CD4-positive, alpha-beta T cell treated with Interferon alpha-2 for 1 hour (primary cell): Measurements from ENCODE around the gene RALBP1.
"Not testable (repeated sequence)": the region's sequence is repeated elsewhere in the genome, so short reads cannot be mapped to it uniquely, and the experiment has no call there.

ENCODE experiments used
- DNase-seq, 2 donors: peaks; one replicate each; pipeline ENCODE4 v3.0.0-alpha.2; 2020 to 2022

The RALBP1 gene

DNA sequence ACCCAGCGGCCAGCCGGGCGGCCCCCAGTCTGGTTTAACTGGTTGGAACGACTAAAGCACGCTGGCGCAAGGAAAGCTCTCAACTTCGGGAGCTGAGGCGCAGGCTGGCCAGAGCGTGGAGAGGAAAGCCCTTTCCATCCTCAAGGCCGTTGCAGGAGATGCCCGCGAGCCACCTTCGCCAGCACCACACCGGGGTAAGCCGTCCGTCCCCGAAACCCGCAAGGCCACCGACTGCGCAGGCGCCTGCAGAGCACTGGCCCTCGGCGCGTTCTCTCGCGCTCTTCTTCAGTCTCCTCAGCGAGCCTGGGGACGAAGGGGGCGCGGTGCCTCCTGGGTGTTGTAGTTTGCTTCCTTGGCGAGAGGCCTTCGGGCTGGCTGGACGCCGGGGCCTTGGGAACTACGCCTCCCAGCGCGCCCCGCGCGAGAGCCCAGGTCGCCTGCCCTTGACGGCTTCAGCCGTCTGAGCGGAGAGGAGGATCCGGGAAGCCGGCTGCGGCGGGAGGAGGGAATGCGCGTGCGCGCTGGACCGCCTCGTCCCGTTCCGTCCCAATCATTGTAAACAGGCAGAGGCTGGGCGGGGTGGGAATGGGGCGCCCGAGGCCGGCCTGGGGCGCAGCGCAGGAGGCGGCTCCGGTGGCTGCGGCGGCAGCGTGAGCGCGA, at the start of gene RALBP1:
RALBP1 (plus strand) TSS at position 531 of the 660 bp plus-strand sequence. CDS start 37,533 bp downstream, outside the sequence.
- DNase-seq = peak; percentile 98 to 99

DNA sequence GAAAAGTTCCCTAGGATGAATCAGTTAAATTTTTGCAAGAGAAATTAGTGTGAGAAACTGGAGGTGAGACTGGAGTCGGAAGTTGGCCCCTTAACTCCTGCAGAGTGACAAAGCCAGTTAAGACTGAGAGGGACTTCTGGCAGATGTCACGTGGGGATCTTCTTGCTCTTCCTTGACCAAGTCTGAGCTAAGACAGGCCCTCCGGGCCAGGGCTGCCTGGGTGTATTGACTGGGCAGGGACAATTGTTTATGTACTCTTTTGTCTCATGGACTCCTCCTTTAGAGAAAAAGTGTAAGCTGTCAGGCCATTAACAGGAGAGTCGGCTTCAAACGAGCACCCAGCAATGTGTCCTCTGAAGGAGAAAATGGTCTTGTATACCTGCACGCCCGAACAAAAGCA, 48.6 kb upstream of the RALBP1 start:
- no peak for DNase-seq

DNA sequence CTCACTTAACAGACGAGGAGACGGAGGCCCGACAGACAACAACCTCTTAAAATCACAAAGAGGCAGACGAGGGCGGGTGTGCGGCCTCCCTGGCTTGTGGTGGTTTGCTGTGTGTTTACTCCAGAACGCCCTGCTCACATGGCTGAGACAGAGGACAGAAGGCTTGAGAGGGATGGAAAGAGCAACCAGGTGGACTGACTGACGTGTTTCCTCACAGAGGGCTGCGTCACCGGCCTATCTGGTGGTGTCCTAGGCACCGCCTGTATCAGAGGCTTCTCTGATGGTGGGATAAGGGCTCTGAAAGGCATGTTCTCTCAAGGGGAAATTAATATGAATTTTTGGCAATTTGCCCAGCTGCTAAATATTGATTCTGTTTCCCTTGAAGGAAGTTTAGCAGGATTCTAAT, 47.0 kb upstream of the RALBP1 start:
- DNase-seq = no peak

- DNase-seq = no peak
These were observed 46.3 kb upstream of the RALBP1 start for GRCh38 chr18:9428862-9429661.

GRCh38 chr18:9429662-9429993, 45.7 kb upstream of the RALBP1 start:
- DNase-seq = no peak

DNA sequence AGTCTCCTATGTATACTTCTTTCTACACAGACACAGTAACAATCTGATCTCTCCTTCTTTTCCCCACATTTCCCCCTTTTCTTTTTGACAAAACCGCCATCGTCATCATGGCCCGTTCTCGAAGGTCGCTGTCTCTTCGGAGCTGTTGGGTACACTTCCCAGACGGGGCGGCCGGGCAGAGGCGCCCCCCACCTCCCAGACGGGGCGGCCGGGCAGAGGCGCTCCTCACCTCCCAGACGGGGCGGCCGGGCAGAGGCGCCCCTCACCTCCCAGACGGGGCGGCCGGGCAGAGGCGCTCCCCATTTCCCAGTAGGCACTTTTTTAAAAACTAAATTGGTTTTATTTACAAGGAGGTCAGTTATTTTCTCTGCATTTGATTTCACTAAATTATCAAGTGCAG, 45.0 kb upstream of the RALBP1 start:
- DNase-seq = not testable (repeated sequence)

DNA sequence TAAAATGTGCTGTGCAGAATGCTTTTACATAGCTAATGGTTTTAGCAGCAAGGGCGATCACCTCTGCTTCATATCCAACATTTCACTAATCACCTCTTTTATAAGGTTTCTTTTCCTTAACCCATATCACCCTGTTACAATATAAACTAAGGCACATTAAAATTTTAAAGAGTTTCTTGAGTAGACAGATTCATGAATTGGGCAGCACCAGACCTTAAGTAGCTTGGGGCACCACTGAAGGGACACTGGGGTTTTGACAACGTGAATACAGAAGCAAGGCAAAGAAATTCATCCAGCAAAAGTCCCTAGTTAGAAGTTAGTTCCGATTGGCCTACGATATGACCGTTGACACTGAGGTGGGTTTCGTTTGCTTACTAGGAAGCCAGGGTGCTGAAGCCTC, 44.0 kb upstream of the RALBP1 start:
- DNase-seq = no peak

DNA sequence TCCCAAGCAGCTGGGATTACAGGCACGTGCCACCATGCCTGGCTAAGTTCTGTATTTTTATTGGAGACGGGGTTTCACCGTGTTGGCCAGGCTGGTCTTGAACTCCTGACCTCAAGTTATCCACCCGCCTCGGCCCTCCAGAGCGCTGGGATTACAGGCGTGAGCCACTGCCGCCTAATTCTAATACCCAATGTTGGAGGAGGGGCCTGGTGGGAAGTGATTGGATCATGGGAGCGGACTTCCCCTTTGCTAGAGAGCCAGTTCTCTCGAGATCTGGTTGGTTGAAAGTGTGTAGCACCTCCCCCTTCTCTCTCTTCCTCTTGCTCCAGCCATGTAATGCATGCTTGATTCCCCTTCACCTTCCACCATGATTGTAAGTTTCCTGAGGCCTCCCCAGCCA, 42.2 kb upstream of the RALBP1 start:
- DNase-seq = peak in 1 of 2 donors; percentile 5

DNA sequence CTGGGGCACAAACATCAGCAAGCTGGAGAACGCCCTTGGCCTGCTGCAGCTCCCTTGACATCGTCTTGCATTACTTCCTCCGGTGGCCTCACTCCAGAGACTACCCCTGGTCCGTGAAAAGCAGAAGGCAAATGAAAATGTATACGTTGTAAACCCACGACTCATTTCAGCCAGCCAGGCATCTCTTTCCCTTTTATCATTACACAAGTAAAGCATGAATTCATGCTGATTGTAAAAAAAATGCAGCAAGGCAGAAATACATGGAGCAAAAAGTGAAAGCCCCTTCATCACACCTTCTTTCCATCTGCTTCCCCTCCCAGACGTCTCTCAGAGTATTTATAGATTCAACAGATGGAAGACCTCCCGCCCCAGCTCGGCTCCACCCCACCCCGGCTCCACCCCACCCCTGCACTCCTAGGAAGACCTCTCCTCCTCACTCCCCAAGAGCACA, 41.6 kb upstream of the RALBP1 start:
- DNase-seq = no peak

DNA sequence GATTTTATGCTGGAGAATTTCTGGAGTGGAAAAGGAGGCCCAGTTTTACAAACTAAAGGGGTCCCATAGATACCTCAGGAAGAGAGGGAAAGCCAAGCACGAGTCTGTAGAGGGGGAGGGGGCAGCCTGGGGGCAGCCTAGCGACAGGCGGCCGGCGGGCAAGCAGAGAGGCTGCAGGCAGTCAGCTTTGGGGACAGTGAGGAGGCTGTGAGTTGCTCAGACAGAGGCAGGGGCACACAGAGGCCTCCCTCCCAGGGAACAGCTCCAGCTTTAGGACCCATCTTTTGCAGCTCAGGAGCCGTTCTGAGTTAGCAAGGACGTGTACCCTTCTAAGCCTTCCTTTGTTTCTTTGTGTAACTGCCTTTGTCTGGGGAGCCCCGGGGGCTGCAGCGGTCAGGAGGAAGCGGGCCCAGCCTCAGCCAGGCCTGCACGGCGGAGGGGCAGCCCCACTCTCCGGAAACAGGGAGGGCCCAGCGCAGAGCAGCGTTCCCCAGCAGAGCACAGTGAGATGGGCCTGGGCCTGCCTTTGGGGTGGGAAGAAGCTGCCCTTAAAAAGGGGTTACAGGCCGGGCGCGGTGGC, 41.1 kb upstream of the RALBP1 start:
- DNase-seq = no peak

- no peak for DNase-seq
These were observed 40.3 kb upstream of the RALBP1 start for GRCh38 chr18:9435041-9435440.

DNA sequence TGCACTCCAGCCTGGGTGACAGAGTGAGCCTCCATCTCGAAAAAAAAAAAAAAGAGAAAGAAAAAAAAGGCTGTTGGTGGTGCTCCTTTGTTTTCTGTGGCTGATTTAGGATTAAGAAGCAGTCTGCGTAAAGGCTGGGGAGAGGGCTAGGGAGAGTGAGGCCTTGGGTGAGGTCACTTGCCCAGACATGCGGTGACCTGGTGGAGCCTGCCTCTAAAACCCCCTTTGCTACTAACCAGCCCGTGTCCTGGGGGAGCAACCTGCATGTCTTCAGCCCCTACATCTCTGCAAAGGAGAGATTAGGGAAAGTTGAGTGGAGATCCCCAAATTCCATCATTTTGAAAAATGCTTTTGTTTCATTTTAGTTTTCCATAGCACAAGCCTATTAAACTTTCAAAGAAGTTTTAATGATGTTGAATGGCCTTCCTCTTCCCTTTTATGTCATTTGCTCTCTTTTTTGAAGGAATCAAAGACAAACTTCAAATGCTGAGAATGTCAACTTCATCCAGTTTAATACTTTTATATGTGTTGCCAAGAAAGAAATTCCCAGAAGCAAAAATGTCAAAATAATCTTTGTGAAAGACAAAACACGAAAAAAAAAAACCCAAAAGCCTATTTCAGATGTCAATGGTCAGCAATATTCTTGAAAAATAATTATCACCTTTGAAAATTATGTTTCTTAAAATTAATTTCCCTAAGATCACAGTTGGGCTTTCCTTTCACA, 38.9 kb upstream of the RALBP1 start:
- DNase-seq = no peak

DNA sequence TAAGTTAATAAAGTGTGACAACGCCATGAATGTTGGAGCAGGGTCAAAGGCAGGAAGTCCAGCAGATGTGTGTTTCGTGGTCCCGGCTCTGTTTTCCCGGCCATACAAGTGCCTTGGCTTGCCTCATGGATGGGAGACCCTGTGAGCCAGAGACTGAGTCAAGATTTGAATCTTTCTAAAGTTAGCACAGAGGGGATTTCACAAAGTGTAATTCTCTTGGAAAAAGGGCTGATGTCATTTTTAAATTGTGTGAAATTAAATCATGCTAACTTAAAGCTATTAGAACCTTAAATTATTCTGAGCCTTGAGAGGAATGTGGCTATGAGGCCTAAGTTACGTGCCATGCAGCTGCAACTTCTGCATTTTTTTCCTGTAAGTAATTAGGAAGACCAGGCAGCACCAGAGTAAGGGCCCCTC, 38.3 kb upstream of the RALBP1 start:
- no peak for DNase-seq

DNA sequence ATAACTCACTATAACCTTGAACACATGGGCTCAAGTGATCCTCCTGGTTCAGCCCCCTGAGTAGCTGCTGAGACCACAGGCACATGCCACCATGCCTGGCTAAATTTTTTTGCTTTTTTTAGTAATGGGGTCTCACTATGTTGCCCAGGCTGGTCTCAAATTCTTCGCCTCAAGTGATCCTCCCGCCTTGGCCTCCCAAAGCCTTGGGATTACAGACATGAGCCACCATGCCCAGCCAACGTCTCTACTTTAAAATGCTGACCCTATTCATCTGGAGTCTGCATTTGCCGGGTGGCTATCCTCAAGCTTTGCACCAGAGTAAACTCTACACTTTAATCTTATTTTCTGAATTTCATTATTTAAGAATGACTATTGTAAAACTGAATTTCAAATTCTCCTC, 37.6 kb upstream of the RALBP1 start:
- no peak for DNase-seq

- no peak for DNase-seq
These were observed 34.3 kb upstream of the RALBP1 start for GRCh38 chr18:9441061-9441460.

DNA sequence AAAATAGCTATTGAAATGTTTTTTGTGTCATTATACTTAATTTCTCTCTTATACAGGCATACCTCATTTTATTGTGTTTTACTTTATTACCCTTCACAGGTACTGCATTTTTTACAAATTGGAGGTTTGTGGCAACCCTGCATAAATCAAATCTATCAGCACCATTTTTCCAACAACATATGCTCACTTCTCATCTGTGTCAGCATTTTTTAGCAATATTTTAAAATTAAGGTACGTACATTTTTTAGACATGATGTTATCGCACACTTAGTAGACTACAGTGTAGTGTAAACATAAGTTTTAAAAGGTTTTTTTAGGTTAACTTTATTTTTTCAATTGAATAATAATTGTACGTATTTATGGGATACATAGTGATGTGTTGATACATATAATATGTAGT, 30.8 kb upstream of the RALBP1 start:
- DNase-seq = no peak

DNA sequence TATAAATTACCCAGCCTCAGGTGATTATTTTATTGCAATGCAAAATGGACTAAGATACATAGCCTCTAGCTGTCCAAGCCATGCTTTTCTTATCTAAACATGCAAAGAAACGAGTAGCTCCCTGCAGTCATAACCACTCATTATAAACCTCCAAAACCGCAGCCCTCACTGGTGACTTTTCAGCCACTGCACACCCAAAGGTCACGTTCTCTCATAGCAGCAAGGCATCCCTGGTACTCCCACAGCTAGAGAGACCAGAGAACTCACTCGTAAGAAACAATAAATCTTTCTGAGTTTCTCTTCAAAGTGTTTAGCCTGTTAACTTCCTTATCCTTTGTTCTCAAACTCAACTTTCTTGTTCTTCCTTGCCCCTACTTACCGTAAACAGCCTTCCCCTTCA, 28.5 kb upstream of the RALBP1 start:
- DNase-seq = no peak

- no peak for DNase-seq
These were observed 28.0 kb upstream of the RALBP1 start for GRCh38 chr18:9447334-9447733.

GRCh38 chr18:9449600-9450414, 25.5 kb upstream of the RALBP1 start:
- DNase-seq = no peak

DNA sequence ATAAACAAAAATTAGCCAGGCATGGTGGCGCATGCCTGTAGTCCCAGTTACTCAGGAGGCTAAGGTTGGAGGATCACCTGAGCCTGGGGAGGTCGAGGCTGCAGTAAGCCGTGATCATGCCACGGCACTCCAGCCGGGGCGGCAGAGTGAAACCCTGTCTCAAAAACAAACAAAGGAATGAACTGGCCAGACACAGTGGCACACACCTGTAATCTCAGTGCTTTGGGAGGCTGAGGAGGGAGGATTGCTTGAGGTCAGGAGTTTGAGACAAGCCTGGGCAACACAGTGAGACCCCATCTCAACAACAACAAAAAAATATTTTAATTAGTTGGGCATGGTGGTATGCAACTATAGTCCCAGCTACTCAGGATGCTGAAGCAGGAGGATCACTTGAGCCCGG, 24.4 kb upstream of the RALBP1 start:
- not testable (repeated sequence) for DNase-seq

GRCh38 chr18:9453283-9453682, 22.0 kb upstream of the RALBP1 start:
- DNase-seq = no peak

GRCh38 chr18:9454061-9454703, 21.1 kb upstream of the RALBP1 start:
- DNase-seq = no peak
